Lung (tissue), 12 donors: ENCODE results near the gene ECE1. TPM values are rescaled to one million over a fixed set of nuclear protein-coding genes. Genes with fewer than 3 reads are reported as not detected.
A peak's percentile ranks its signal among the peaks of the same experiment; 100 is the strongest.

ENCODE experiments used
- ATAC-seq: fragments of 200-7000 bp; cut with Tn5 transposase; one replicate; pipeline ENCODE4 v1.9.1; 2020; ENCODE audit warnings: moderate number of reproducible peaks; ENCODE audit not compliant: insufficient read depth, low FRiP score
- DNase-seq, 3 donors: peaks; one replicate each; pipeline ENCODE4 v3.0.0-alpha.2; 2013 to 2017
- H3K27ac ChIP-seq, 2 donors: one replicate each; pipeline ENCODE4 v1.5.1; 2013; ENCODE audit warnings: mild to moderate bottlenecking in 2 of 2, moderate library complexity in 2 of 2, control low read depth in 1 of 2, inconsistent platforms in 1 of 2, low read depth in 1 of 2, low read length in 1 of 2
- H3K27me3 ChIP-seq, 3 donors: one replicate each; pipeline ENCODE4 v1.5.1; 2013; ENCODE audit warnings: low read length in 2 of 3; ENCODE audit not compliant: control insufficient read depth in 3 of 3, insufficient read depth in 3 of 3
- H3K36me3 ChIP-seq, 4 donors: one replicate each; pipeline ENCODE4 v1.5.1; 2013; ENCODE audit warnings: low read length in 4 of 4, mild to moderate bottlenecking in 1 of 4, moderate library complexity in 1 of 4; ENCODE audit not compliant: control insufficient read depth in 4 of 4, insufficient read depth in 4 of 4
- H3K4me1 ChIP-seq, 5 donors: one replicate each; pipeline ENCODE4 v1.5.1; 2013; ENCODE audit warnings: low read length in 5 of 5, mild to moderate bottlenecking in 2 of 5, moderate library complexity in 1 of 5; ENCODE audit not compliant: control insufficient read depth in 5 of 5, insufficient read depth in 5 of 5
- H3K4me3 ChIP-seq: one replicate; pipeline ENCODE4 v1.5.1; 2013; ENCODE audit warnings: mild to moderate bottlenecking, control low read depth, moderate library complexity
- H3K9ac ChIP-seq, 2 donors: one replicate each; pipeline ENCODE4 v1.5.1; 2013; ENCODE audit warnings: low read length in 2 of 2, control low read depth in 1 of 2; ENCODE audit not compliant: insufficient read depth in 1 of 2
- H3K9me3 ChIP-seq, 4 donors: one replicate each; pipeline ENCODE4 v1.5.1; 2013; ENCODE audit warnings: low read length in 3 of 4, mild to moderate bottlenecking in 1 of 4, moderate library complexity in 1 of 4; ENCODE audit not compliant: control insufficient read depth in 4 of 4, insufficient read depth in 3 of 4
- WGBS, 2 donors: extraction: QIAGEN DNeasy Blood & Tissue Kit; methylation state at CpG; one replicate each; pipeline ENCODE4 v1.1.7; 2013; 5-methylcytosine and 5-hydroxymethylcytosine counted together
- polyA plus RNA-seq, 2 donors: library from polyadenylated mRNA; stranded (reverse); fragments of 200-250 nt; gene quantifications; one replicate each; pipeline ENCODE4 v1.2.1, GENCODE V29; 2013
- total RNA-seq, 2 donors: library from RNA; depleted of rRNA in 1 of 2; stranded (reverse); fragments of >200 nt in 1 of 2; gene quantifications; one replicate each; pipeline ENCODE4 v1.2.1, GENCODE V29; 2014 to 2021
- TF ChIP-seq, protein P1 (sequence below): IDR thresholded peaks from 2 replicates; pipeline ENCODE4 v1.5.1; 2012; ENCODE audit warnings: mild to moderate bottlenecking; ENCODE audit errors: control extremely low read depth, extremely low read depth
- donor health status: control.
- donor health status: control.
- donor health status: Bipolar disorder and iron deficiency.
- donor health status: healthy.
- donor health status: DM: yes; HTN: yes; CAD: no.

Gene ECE1
- total and polyA plus RNA-seq, 4 donors: 55.7 to 129 (median 105) TPM

DNA sequence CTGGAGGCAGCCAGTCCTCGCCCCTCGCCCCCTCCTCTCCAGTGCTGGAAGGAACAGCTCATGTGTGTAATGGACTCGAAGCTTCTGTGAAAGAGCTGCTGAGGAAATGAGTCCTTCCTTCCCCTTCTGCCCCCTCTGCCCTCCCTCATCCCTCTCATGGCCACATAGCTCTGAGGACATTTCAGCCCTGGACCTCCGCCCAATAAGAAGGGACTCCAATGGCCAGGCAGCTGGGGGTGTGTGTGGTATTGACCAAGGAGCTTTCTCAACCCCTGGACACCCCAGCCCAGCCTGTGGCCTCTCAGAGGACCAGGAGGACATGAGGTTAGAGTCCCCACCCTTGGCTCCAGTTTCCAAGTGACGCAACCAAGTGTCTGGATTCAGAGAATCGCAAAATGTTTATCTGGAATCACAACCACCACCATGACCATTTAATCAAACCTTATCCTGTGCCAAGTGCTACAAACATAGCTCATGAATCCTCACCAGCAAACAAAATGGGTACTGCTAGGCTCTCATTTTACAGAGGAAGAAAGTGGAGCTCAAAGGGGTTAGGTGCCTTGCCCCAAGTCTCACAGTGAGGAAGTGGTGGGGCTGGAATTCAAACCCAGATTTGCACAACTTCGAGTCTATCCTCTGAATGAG, 47.8 kb upstream of the ECE1 start:
- TF ChIP-seq, protein P1, sequence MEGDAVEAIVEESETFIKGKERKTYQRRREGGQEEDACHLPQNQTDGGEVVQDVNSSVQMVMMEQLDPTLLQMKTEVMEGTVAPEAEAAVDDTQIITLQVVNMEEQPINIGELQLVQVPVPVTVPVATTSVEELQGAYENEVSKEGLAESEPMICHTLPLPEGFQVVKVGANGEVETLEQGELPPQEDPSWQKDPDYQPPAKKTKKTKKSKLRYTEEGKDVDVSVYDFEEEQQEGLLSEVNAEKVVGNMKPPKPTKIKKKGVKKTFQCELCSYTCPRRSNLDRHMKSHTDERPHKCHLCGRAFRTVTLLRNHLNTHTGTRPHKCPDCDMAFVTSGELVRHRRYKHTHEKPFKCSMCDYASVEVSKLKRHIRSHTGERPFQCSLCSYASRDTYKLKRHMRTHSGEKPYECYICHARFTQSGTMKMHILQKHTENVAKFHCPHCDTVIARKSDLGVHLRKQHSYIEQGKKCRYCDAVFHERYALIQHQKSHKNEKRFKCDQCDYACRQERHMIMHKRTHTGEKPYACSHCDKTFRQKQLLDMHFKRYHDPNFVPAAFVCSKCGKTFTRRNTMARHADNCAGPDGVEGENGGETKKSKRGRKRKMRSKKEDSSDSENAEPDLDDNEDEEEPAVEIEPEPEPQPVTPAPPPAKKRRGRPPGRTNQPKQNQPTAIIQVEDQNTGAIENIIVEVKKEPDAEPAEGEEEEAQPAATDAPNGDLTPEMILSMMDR: no peak
- Histone ChIP-seq H3K27me3 (no peaks in the 10 kb centered on the region), H3K4me3 (no peak overlapping the region), H3K27ac (peak overlapping the region; percentile 22 to 80), H3K4me1 (peaks cover 13 to 73% (median 51%) of the 10 kb centered on the region in 5 donors), H3K9ac (peak overlapping the region in 1 of 2 donors; percentile 2), H3K36me3 (no peaks in the 10 kb centered on the region), H3K9me3 (no peaks in the 10 kb centered on the region)
- ATAC-seq (peak; percentile 28), DNase-seq (peak; percentile 70 to 89 (median 83))
- WGBS, 2 donors: 13 to 31% methylated on average over 7 of the region's 7 CpGs

- H3K4me1 ChIP-seq: peaks cover 17 to 68% (median 52%) of the 10 kb centered on the region in 5 donors
- H3K27ac ChIP-seq: peak overlapping the region in 1 of 2 donors; percentile 80
- H3K36me3 ChIP-seq: no peaks in the 10 kb centered on the region
- ATAC-seq (no peak), DNase-seq (no peak)
- WGBS, 2 donors: 32 to 55% methylated on average over 8 of the region's 8 CpGs
- TF ChIP-seq, protein P1: no peak
- no peak overlapping the region for H3K9ac ChIP-seq
- no peaks in the 10 kb centered on the region for H3K9me3 ChIP-seq
- no peak overlapping the region for H3K4me3 ChIP-seq
- H3K27me3 ChIP-seq: no peaks in the 10 kb centered on the region
Measured at GRCh38 chr1:21337454-21337927, 47.2 kb upstream of the ECE1 start.

- Histone ChIP-seq H3K4me3 (no peak overlapping the region), H3K36me3 (no peaks in the 10 kb centered on the region), H3K9ac (no peak overlapping the region), H3K4me1 (peaks cover 17 to 64% (median 47%) of the 10 kb centered on the region in 5 donors), H3K9me3 (no peaks in the 10 kb centered on the region), H3K27ac (peak overlapping the region in 1 of 2 donors; percentile 80), H3K27me3 (no peaks in the 10 kb centered on the region)
- TF ChIP-seq, protein P1: no peak
- ATAC-seq (no peak), DNase-seq (peak in 1 of 3 donors; percentile 45)
- 64 to 71% methylated on average over 8 of the region's 8 CpGs for WGBS, 2 donors
Measured at GRCh38 chr1:21337010-21337437, 46.8 kb upstream of the ECE1 start.
